Peyer's patch (tissue), 4 donors: ENCODE data around the gene KCNJ8.

ENCODE experiments used
- CTCF ChIP-seq, 6 experiments: fragments of 450-650 bp in 4 of 6; fragments of 200-600 bp in 2 of 6; sonication (generic) in 1 of 6; IDR thresholded peaks; one replicate each; pipeline ENCODE4 v1.5.1; 2017 to 2019; ENCODE audit warnings: antibody characterized with exemption in 6 of 6, mild to moderate bottlenecking in 3 of 6, moderate library complexity in 1 of 6
- POLR2A ChIP-seq, 2 donors: fragments of 450-650 bp; IDR thresholded peaks; one replicate each; pipeline ENCODE4 v1.5.1; 2017; ENCODE audit warnings: antibody characterized with exemption in 2 of 2, mild to moderate bottlenecking in 2 of 2, moderate library complexity in 2 of 2

GRCh38 chr12:21813751-21814150 is 39.2 kb upstream of the KCNJ8 start:
- TF ChIP-seq CTCF (IDR thresholded peaks at IDR 0.05) (no peak), POLR2A (IDR thresholded peaks at IDR 0.05) (no peak)
